NCI-H82 treated with DMSO at 0.1 percent for 48 hours (cell line): ENCODE results near the gene TMEM63C.

ENCODE experiments used
- DNase-seq: peaks from one replicate; lab custom pipeline; 2025; ENCODE audit not compliant: unreplicated experiment; lab: John Stamatoyannopoulos, UW

Gene TMEM63C

DNA sequence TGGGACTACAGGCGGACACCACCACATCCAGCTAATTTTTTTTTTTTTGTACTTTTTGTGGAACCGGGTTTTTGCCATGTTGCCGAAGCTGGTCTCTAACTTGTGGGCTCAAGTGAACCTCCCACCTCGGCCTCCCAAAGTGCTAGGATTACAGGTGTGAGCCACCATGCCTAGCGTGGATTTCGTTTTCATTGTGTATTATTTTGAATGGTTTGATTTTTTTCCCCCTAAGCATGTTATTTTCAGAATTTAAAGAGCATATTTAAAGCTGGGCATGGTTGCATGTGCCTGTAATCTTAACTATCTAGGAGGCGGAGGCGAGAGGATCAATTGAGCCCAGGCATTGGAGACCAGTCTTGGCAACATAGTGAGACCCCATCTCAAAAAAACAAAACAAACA is 13.1 kb downstream of the TMEM63C start:
- no peak for DNase-seq

DNA sequence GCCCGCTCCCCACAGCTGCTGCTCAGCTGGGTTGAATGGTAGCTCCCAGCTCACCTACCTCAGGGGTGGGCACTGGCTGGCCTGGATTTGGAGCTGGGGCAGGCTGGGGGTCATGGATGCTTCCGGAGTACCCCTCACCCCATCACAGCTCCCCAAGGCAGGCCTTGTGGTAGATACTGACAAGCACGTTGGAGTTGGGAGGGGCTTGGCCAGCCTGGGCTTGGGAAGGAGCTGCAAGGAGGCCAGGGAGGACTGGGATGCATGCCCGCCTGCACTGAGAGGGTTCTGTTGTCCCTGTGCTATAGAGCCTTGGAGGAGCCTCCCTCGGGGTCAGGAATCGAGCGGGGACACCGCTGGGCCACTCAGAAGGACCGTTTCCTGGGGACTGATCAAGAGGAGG is 14.2 kb downstream of the TMEM63C start:
- DNase-seq: no peak

DNA sequence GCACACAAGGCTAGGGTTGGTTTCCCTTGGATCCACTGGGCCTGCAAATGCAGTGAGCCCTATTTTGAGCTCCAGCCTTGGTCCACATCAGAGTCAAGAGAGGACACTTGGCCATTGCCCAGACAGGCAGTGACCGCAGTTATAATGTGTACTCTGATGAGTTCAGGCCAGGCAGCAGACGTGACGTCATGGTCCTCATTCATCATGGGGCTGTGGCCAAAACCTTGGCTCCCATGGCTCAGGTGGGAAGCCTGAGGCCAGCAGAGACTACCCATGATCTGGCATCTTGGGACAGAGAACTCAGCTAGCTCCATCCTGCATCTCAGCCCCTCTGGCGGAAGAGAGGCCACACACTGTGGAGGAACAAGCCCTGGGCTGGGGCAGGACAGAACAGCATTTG is 16.4 kb downstream of the TMEM63C start:
- DNase-seq: no peak

DNA sequence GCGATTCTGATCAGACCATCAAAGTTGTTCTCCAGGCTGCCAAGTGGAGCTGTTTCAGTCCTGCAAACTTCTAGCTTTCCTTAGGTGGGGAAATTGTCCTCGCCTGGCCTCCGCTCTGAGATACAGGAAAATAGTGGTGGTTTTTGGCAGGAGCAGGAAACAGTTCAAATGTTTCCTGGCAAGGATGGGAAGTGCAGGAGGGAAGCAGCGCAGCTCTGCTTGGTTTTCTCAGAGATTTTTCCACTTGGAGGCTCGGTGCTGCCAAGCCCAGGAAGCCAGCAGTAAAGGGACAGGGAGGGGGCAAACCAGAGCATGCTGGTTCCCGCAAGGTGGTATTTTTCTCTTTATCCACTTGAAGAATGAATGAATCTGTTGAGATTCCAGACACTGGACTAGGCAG is 17.0 kb downstream of the TMEM63C start:
- no peak for DNase-seq

DNA sequence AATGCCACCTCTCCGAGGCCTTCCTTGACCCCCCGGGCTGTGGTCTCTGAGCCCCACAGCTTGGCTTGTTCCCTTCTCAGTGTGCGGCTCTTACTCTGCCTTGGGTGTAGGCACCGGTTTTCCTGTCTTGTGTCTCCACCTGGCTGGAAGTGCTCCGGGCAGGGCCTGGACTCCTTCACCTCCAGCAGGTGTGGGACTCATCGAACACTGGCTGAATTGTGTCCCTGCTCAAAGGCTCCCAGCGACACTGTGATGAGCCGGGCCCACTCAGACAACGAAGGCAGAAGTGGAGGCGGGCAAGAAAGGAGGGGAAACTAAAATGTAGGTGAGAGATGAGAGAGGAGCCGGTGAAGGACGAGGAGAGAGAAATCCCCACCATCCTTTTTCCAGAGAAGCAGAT is 18.0 kb downstream of the TMEM63C start:
- DNase-seq: no peak

DNA sequence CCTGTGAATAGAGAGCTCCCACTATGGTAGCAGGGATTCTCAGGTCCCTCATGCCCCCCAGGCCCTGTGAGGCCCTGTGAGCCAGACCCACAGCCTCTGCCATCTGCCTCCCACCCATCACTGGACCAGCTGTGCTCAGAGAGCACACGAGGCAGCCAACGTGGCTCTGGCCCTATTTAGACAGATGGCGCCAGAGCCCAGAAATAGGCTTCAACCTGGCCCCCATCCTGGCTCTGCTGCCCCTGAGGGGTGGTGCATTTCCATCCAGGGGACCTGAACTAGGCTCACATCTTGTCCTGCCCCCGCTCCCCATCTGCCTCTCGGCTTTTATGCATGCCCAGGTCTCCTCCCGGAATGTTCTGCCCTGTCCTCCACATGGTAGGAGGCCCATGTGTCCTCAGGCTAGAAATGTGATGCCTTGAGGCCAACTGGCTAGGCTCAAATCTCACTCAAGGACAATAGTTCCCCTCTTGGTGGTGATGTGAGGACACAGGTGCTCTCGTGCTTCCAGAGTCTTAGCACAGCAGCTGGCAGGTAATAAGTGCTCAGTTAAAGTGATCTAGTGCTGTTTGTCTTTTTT is 18.9 kb downstream of the TMEM63C start:
- no peak for DNase-seq

DNA sequence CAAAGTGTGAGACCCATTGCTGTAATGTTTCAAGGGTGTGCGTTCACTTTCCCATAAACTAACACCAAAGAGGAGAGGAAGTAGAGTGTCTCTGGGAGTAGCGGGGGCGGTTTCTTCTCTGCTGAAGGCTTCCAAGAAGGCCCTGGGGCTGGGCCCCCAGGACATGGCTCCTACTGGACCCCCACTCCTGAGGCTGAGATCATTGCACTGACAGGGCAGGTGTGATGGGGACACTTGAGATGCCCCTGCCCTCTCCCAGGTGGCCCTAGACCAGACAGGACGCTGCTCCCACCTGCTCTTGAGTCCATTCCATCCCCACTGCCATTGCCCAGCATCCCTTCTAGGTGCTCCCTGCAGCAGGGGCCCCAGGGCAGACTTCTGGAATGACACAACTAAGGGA is 20.1 kb downstream of the TMEM63C start:
- no peak for DNase-seq

DNA sequence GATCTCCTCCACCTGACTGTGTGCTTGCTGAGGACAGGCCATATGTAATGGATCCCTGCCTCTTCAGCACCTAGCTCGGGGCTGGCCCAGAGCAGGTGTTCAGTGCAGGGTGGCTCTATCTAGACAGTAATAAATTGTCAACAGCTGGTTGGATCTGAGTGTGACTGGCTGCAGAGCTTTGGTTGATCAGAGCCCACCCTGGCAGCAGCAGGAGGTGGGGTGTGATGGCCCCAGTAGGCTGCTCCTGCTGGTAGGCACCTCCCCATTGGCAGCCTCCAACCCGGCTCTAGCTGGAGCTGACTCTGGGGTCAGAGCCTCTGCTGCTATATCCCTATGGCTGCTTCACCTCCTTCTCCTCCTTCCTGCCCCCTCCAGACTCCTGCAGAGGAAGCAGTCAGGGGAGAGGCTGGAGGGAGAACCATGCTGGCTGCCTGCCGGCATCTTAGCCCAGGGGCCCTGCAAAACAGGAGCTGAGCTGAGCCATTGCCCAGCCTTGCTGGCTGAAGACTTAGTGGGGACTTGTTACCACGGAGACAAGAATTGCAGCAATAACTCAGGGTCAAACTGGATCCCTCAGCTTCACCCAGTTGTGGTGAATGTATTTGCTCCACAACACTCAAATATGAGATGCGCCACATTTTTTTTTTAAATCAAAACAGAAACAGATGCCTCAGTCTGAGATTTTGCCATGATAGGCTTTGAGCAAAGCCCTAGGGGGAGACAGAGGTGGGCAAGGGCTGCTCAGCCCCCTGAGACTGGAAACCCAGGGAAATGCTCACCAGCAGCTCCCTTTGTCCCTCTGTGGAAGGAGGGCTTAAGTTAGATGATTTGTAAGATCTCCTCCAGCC is 22.2 kb downstream of the TMEM63C start:
- DNase-seq: no peak

DNA sequence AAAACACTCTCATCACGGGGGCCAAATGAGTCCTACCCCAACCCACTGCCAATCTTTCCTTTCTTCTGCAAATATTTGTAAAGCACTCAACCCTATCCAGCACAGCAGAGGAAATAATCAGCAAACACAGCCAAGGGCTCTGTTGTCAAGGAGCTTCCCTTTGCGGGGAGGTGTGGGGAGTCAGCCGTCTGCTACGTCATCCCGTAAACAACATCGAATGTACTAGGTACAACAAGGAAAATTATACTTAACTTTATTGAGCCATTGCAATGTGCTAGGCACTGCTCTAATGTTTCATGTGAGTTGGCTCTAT is 22.8 kb downstream of the TMEM63C start:
- no peak for DNase-seq

DNA sequence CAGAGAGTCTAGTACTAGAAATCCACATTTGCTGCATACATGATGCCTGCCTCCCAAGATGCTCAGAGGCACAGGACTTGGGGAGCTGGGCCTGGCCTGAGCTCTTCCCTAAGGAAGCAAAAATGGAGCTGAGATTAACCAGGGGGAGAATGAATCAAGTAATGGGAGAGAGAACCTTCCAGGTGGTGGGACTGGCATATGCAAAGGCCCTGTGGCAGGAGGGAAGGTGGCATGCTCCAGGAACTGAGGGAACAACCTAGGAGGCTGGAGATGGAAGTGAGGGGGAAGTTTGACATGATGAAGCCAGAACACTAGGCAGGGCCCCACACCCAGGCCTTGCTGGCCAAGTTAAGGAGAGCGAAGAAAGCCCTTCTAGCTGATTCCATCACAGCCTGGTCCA is 23.3 kb downstream of the TMEM63C start:
- DNase-seq: no peak

DNA sequence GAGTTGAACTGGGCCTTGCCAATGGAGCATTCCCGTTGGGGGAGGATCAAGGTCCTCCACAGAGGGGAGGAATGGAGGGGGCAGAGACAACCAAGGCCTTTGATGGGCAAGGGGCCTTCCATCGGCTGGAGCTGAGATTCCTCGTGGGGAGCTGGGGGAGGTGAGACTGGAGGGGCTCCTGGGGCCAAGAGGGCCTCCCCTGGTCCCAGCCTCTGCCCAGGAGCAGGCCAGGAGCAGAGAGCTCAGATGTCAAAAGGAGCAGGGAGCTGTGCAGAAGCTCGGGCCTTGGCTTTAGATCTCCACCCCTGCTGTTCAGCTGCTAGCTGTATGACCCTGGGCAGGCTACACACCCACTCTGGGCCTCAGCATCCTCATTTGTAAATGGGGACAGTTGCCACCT is 24.0 kb downstream of the TMEM63C start:
- DNase-seq: no peak

DNA sequence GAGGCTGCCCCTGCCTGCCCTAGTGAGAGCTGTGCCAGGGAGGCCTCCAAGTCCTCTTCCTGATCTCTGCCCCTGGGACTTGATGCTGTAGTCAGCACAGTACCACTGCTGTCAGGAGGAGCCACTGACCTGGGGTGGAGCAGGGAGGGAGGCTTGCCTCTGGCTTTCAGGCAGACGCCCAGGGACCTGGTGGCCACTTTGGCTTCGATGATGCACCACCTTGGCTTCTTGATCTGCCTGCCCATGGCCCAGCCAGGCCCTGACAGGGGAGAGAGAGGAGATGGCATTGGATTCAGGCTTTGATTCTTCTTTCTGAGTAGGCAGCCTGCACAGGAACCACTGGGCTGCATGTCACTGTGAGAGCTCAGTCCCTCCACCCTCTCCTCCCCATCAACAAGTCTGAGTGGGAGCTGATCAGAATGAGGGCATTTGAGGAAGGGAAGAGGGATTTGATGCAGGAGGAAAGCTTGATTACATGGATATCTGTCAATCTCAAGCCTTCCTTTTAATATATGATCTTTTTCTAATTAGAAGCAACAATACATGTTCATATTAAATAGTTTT is 24.7 kb downstream of the TMEM63C start:
- no peak for DNase-seq

DNA sequence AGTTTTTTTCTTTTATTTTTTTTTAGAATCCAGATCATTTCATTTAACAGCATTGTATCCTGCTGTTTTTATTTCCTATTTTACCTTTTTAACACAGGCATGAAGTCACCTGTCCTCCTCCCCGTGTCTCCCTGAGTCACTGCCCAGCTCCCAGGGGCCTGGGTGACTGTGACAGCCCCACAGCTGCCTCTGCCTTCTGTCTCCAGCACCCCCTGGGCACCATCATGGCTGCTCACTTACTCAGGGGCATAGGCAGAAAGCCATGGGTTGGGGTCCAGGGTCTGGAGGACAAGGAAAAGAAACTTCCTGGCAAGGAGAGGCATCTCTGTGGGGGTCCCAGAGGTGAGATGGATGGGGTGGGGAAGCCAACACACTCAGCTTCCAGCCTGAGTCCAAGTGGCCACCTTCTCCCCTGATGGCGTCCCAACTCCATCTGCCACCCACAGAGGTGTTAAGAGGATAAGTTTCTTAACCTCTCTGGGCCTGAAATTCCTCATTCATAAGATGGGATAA is 25.3 kb downstream of the TMEM63C start:
- DNase-seq: no peak

DNA sequence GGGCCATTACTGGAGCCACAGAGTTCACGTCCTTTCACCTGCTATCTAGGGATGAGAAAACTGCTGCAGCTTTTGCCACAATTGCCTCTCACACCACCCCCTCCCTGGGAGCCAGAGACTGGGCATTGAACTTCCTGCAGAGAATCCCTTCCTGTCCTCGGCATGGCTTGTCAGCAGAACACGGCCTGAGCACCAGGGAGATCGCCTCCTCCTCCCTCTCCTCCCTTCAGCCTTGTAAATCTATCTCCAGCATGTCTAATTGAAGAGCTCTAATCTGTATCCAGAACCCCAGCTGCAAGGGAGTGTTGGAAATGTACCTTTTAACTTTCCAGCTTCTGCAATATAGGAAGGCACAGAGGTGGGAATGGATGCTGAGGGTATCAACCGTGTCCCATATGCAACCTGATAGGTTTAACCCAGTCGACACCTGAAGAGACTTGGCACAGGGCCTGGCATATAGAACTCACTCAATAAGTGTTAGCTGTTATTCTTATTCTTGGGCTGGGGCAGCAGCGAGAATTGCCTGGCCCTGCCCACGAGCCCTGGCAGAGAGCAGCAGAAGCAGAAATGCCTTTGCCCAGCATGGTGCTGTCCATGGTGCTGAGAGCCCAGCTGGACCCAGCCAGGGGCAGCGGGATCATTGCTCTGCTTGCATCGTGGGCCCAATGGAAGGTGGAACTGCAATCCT is 26.8 kb downstream of the TMEM63C start:
- DNase-seq: no peak

DNA sequence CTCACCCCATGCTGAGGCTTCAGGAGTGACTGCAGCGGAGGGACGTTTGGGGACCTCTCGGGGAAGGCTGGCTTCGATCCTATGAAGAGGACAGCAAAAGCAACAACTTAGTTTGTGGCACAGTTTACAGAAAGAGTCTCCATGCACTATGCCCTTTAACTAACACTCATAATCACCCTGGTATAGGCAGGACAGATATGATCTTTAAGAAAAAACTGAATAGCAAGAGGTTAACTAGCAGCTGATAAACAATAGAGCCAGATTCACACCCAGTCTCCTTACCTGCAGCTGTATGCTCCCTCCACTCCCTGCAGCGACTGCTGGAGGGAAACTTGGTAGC is 27.4 kb downstream of the TMEM63C start:
- no peak for DNase-seq

DNA sequence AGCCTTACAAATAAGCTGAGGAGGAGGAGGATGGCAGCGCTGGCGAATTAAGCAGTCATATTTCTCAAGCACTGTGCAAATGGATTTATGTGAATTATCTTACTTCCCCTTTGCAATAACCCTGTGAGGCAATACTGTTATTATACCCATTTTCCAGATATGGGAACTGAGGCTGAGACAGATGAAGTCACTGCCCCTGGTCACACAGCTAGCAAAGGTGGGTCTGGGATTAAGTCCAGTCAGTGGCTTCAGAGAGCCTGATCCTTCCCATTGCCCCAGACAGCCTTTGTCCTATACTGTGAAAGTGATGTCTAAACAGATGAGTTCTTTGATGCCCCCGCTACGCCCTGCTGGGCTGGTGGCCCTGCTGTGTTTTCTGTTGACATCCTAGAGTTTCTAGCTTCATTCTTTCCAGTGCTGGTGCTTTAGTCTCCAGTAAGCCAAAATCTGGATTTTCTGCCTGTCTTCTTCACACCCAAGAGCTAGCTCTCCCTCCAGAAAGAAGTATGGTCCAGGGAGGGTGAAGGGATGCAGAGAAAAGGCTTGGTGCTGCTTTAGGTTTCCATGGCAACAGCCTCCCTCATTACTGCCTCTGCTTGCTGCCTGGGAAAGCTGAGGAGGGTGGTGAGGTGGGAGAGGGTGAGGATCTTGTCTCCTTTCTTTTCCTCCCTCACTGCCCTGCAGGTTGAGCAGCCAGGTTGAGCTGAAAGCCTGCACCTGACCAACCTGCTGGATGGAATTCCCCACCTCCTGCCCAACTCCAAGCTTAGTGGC is 30.7 kb downstream of the TMEM63C start:
- no peak for DNase-seq

DNA sequence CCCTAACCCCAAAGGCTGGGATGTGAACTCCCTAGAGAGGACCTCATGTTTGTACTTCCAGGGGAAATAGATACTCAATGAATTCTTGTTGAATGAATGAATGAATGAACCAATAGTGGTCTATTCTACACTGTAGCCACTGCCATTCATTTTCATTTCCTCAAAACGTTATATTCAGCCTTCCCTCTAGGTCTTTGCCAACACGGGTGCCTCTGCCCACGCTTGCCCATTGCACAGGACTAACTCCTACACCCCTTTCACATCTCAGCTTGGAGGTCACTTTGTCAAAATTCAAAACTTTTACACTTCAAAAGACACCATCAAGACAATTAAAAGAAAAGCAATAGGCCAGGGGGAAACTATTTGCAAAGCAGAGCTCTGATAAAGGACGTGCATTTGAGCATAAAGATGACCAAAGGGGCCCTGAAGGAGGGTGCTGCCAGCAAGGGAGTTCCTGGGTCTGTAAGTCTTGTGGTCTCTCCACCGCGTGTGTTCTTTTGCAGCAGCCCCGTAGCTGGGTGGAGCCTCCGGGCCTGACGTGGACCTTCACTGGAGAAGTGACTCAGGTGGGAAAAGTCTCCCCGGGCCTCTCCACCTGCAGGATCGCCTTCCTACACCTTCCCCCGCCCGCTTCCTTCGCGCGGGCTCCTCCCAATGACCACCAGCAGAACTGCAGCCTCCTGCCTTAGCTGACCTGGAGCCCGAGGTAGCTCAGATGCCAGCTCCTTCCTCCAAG is 31.5 kb downstream of the TMEM63C start:
- peak; percentile 5 for DNase-seq

DNA sequence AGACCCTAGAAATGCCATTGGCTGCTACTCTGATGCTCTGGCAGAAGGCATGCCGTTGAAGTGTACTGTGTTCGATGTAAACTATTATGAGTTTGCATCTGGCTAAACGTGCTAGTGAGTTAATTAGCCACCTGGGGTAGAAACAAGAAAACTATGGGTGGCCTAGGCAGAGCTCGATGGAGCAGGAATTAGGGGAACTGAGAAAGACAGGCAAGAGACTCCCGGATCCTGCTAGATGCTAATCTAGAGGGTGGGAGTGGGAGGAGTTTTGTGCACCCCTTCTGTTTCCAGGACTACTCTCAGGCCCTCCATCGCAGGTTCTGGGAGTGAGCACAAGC is 32.0 kb downstream of the TMEM63C start:
- no peak for DNase-seq

DNA sequence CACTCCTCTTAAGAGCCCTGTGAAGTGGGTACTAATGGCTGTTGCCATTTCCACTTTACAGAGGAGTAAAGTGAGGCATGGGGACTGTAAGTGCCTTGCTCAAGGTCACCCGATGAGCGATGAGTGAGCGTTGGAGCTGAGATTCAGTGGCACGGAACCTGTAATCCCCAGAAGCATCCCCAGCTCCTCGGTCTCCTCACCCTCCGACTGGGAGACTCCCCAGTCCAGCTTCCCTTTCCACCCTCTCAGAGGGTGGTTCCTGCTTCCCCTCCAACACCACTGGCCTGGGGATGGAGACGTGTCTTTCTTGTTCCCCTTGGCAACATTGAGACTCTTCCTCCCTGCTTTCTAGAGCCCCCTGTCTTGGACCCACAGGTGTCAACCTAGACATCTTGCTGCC is 32.6 kb downstream of the TMEM63C start:
- no peak for DNase-seq

DNA sequence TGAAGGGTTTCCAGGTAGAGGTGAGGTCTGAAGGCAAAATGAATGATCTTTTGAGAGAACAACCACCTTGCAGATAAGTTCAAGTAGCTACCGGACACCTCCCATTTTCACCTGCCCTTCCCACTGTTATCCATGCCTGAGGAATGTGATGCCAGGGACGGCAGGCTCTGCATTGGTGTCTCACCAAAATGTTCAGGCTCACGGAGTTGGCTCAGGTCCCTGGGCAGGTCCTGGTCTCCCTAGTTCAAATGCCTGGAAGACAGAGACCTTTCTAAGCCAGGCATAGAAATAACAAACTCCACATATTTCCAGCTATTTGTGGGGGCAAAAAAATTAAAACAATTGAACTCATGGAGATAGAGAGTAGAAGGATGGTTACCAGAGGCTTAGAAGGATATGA is 36.0 kb downstream of the TMEM63C start:
- no peak for DNase-seq

DNA sequence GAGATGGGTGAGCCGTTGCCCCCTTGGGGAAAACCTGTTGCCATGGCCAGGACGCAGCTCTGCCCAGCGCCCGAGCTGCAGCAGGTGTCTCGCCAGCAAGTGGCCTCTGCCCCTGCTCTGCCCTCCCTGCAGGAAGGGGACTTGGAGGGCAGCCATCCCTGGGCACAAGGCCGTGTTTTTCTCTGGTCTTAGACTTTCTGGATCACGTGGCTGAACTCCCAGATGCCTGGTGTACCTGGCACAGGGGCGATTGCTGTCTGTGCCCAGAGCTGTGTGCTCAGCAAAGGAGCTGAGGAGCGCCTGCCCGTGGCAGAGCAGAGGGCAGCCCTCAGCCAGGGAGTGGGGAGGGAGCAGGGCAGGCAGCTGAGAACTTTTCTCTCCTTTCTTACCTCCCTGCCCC is 38.0 kb downstream of the TMEM63C start:
- no peak for DNase-seq
